ENCODE data around the gene DLX6.

The DLX6 gene

GRCh38 chr7:97005183-97006054 lies at the start of gene DLX6:
Gene DLX6, plus strand, starts transcription at chr7:97005553. Its CDS starts 425 bp downstream, at chr7:97005978.
- DNase-seq = peak in 8 of 10 donors; percentile 37 to 94 (median 76)

GRCh38 chr7:96959135-96959534 lies 46.2 kb upstream of the DLX6 start:
- DNase-seq = no peak
- intact Hi-C loops (cut with DNase I) = no loop called here

More at GRCh38 chr7:97005183-97006054, at the start of gene DLX6:
- intact Hi-C loops (cut with DNase I) = no loop called here

- intact Hi-C loops (cut with DNase I) = no loop called here
- DNase-seq = peak in 2 of 10 donors; percentile 47 to 70
These were observed 43.0 kb upstream of the DLX6 start for GRCh38 chr7:96962221-96962885.

- intact Hi-C loops (cut with DNase I) = no loop called here
- no peak for DNase-seq
These were observed 36.4 kb upstream of the DLX6 start for GRCh38 chr7:96968981-96969380.

GRCh38 chr7:96970739-96971138 lies 34.6 kb upstream of the DLX6 start:
- DNase-seq = no peak
- intact Hi-C loops (cut with DNase I) = no loop called here

GRCh38 chr7:96973986-96974385 lies 31.4 kb upstream of the DLX6 start:
- DNase-seq = no peak
- intact Hi-C loops (cut with DNase I) = no loop called here

- intact Hi-C loops (cut with DNase I) = no loop called here
- no peak for DNase-seq
These were observed 29.2 kb upstream of the DLX6 start for GRCh38 chr7:96976106-96976505.

- DNase-seq = no peak
- intact Hi-C loops (cut with DNase I) = no loop called here
These were observed 27.9 kb upstream of the DLX6 start for GRCh38 chr7:96977445-96977844.

GRCh38 chr7:96979551-96980276 lies 25.6 kb upstream of the DLX6 start:
- intact Hi-C loops (cut with DNase I) = no loop called here
- DNase-seq = no peak

- no peak for DNase-seq
- intact Hi-C loops (cut with DNase I) = no loop called here
These were observed 22.8 kb upstream of the DLX6 start for GRCh38 chr7:96982586-96982985.

GRCh38 chr7:96985992-96986391 lies 19.4 kb upstream of the DLX6 start:
- intact Hi-C loops (cut with DNase I) = no loop called here

GRCh38 chr7:96986901-96987300 lies 18.5 kb upstream of the DLX6 start:
- intact Hi-C loops (cut with DNase I) = no loop called here
- DNase-seq = no peak

More at GRCh38 chr7:96985992-96986391, 19.4 kb upstream of the DLX6 start:
- no peak for DNase-seq

GRCh38 chr7:96987719-96988118 lies 17.6 kb upstream of the DLX6 start:
- intact Hi-C loops (cut with DNase I) = no loop called here
- no peak for DNase-seq

- DNase-seq = peak in 1 of 10 donors; percentile 47
These were observed 16.0 kb upstream of the DLX6 start for GRCh38 chr7:96989241-96989858.

GRCh38 chr7:96989859-96990317 lies 15.5 kb upstream of the DLX6 start:
- intact Hi-C loops (cut with DNase I) = no loop called here
- no peak for DNase-seq

More at GRCh38 chr7:96989241-96989858, 16.0 kb upstream of the DLX6 start:
- intact Hi-C loops (cut with DNase I) = no loop called here

- intact Hi-C loops (cut with DNase I) = no loop called here
- no peak for DNase-seq
These were observed 13.7 kb upstream of the DLX6 start for GRCh38 chr7:96991546-96992191.

- intact Hi-C loops (cut with DNase I) = no loop called here
- DNase-seq = peak in 1 of 10 donors; percentile 64
These were observed 13.0 kb upstream of the DLX6 start for GRCh38 chr7:96992192-96993005.

- peak in 2 of 10 donors; percentile 73 to 88 for DNase-seq
- intact Hi-C loops (cut with DNase I) = no loop called here
These were observed 12.1 kb upstream of the DLX6 start for GRCh38 chr7:96993094-96993865.
